Gastroesophageal sphincter (tissue), 4 donors: ENCODE data around the gene PADI4. TPM values are rescaled to one million over a fixed set of nuclear protein-coding genes. Genes with fewer than 3 reads are reported as not detected.

Experiments
- ATAC-seq: fragments of 150-250 bp; one replicate; pipeline ENCODE4 v1.9.1; 2016; ENCODE audit warnings: mild to moderate bottlenecking, moderate library complexity
- H3K27ac ChIP-seq, 4 donors: fragments of 200-600 bp; sonication (generic) in 3 of 4; 1 replicate in 3 of 4; 2 replicates in 1 of 4; pipeline ENCODE4 v1.5.1; 2016 to 2019
- H3K27me3 ChIP-seq: fragments of 200-600 bp; sonication (generic); one replicate; pipeline ENCODE4 v1.5.1; 2019
- H3K36me3 ChIP-seq, 2 donors: fragments of 200-600 bp; sonication (generic); one replicate each; pipeline ENCODE4 v1.5.1; 2019; ENCODE audit warnings: control low read depth in 1 of 2
- H3K4me1 ChIP-seq, 3 donors: fragments of 200-600 bp; sonication (generic); 1 replicate in 2 of 3; 2 replicates in 1 of 3; pipeline ENCODE4 v1.5.1; 2016 to 2019; ENCODE audit warnings: control low read depth in 2 of 3
- H3K4me3 ChIP-seq, 2 donors: fragments of 200-600 bp; sonication (generic); one replicate each; pipeline ENCODE4 v1.5.1; 2019; ENCODE audit warnings: mild to moderate bottlenecking in 1 of 2, moderate library complexity in 1 of 2
- H3K9me3 ChIP-seq, 3 donors: fragments of 200-600 bp; sonication (generic); one replicate each; pipeline ENCODE4 v1.5.1; 2017 to 2019; ENCODE audit warnings: control low read depth in 2 of 3
- EP300 ChIP-seq: sonication (generic); formaldehyde crosslinking; IDR thresholded peaks from one replicate; pipeline ENCODE4 v1.6.1; 2017; ENCODE audit warnings: antibody characterized with exemption, mild to moderate bottlenecking
- POLR2A ChIP-seq, 2 donors: fragments of 450-650 bp; IDR thresholded peaks; one replicate each; pipeline ENCODE4 v1.6.1; 2017; ENCODE audit warnings: antibody characterized with exemption in 2 of 2, mild to moderate bottlenecking in 2 of 2, moderate library complexity in 1 of 2
- POLR2AphosphoS5 ChIP-seq: sonication (generic); formaldehyde crosslinking; IDR thresholded peaks from one replicate; pipeline ENCODE4 v1.6.1; 2017; ENCODE audit warnings: antibody characterized with exemption
- WGBS, 2 donors: methylation state at CpG; one replicate each; pipeline ENCODE4 v1.1.5; 2018; ENCODE audit warnings: low coverage in 1 of 2; 5-methylcytosine and 5-hydroxymethylcytosine counted together
- total RNA-seq, 4 donors: library from RNA; depleted of rRNA; stranded (reverse); fragments of >200 nt; gene quantifications; one replicate each; pipeline ENCODE4 v1.1.0, GENCODE V29; 2016
- TF ChIP-seq, protein P1 (sequence below), 4 experiments: fragments of 200-600 bp in 2 of 4; fragments of 450-650 bp in 2 of 4; sonication (generic) in 1 of 4; IDR thresholded peaks; one replicate each; pipeline ENCODE4 v1.5.1; 2017 to 2019; ENCODE audit warnings: antibody characterized with exemption in 4 of 4, mild to moderate bottlenecking in 2 of 4, moderate library complexity in 2 of 4

The PADI4 gene
- total RNA-seq, 4 donors from 2014 or later, result 1.6 TPM; not detected in 3

DNA sequence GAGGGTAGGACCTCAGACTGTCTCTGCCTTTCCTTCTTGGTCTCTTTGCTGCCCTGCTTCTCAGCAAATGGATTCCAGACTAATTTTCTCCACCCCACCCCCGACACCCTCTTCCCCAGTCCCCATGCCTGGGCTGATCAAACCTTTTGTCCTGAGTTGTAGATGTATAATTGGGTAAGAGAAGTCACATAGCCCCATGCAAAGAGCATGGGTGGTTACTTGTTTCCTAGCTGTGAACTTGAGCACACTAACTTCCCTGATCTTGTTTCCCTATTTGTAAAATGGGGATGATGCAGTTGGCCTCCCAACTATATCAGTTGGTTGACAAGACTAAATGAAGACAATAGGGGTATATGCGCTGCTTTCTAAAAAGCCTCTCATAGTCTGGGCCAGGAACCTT is 73.2 kb downstream of the PADI4 start:
- no peak for TF ChIP-seq POLR2A (IDR thresholded peaks at IDR 0.05)
- Histone ChIP-seq H3K4me1 (no peaks in the 10 kb centered on the region), H3K9me3 (no peaks in the 10 kb centered on the region), H3K27ac (no peak overlapping the region), H3K36me3 (no peaks in the 10 kb centered on the region), H3K4me3 (no peak overlapping the region), H3K27me3 (peaks cover 50% of the 10 kb centered on the region)
- no peak for ATAC-seq
- 86 to 90% methylated on average over 1 to 2 of the region's 2 CpGs for WGBS, 2 donors

DNA sequence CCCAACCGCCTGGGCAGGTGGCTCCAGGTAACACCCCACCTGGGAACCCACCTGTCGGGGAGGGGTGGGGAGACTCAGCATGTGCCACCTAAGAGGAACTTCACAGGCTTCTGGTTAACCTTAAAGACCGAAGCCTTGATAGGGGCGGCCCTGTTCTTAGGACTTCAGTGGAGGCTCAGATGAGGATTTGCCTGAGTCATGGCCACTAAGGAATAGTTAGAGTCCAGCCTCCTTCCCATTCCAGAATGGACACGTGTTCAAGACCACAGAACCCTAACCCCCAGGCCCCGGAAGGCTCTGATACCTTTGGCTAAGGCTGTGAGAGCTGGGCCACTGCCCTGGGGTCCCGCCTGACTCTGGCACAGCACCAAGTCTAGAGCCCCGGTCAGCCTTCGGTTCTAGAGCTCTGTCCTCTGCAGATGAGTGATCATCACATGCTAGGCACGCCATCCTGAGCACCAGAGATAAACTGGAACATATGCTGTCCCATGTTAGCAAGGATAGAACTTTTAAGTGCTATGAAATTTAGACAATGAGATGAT is 84.3 kb downstream of the PADI4 start:
- no peak for ATAC-seq
- H3K36me3 ChIP-seq, result no peaks in the 10 kb centered on the region

DNA sequence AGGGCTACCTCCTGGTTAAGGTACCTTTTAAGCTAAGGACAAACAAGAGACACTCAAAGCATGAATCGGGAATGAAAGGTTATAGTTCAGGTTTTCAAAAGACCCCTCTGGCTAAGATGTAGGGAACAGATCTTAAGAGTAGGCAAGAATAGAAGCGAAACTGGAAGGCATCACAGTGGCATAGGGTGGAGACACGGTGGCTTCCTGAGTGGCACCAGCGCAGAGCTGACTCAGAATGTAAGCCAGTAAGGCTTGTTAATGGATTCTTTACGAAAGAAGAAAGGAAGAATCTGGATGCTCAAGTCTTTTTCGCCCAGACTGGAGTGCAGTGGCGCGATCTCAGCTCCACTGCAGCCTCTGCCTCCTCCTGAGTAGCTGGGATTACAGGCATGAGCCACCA is 85.2 kb downstream of the PADI4 start:
- Histone ChIP-seq H3K36me3 (no peaks in the 10 kb centered on the region), H3K9me3 (no peaks in the 10 kb centered on the region), H3K4me1 (no peaks in the 10 kb centered on the region), H3K27me3 (peaks cover 11% of the 10 kb centered on the region), H3K4me3 (no peak overlapping the region), H3K27ac (no peak overlapping the region)
- TF ChIP-seq EP300 (no peak), POLR2AphosphoS5 (no peak), POLR2A (IDR thresholded peaks at IDR 0.05) (no peak)
- TF ChIP-seq, protein P1, sequence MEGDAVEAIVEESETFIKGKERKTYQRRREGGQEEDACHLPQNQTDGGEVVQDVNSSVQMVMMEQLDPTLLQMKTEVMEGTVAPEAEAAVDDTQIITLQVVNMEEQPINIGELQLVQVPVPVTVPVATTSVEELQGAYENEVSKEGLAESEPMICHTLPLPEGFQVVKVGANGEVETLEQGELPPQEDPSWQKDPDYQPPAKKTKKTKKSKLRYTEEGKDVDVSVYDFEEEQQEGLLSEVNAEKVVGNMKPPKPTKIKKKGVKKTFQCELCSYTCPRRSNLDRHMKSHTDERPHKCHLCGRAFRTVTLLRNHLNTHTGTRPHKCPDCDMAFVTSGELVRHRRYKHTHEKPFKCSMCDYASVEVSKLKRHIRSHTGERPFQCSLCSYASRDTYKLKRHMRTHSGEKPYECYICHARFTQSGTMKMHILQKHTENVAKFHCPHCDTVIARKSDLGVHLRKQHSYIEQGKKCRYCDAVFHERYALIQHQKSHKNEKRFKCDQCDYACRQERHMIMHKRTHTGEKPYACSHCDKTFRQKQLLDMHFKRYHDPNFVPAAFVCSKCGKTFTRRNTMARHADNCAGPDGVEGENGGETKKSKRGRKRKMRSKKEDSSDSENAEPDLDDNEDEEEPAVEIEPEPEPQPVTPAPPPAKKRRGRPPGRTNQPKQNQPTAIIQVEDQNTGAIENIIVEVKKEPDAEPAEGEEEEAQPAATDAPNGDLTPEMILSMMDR (IDR thresholded peaks at IDR 0.05), result no peak
- no peak for ATAC-seq
- 65 to 69% methylated on average over 5 to 8 of the region's 8 CpGs for WGBS, 2 donors

More for the DNA sequence above, 84.3 kb downstream of the PADI4 start:
- Histone ChIP-seq H3K27ac (no peak overlapping the region), H3K4me3 (no peak overlapping the region), H3K4me1 (no peaks in the 10 kb centered on the region), H3K27me3 (peaks cover 11% of the 10 kb centered on the region), H3K9me3 (no peaks in the 10 kb centered on the region)
- TF ChIP-seq POLR2A (IDR thresholded peaks at IDR 0.05) (no peak), EP300 (no peak), POLR2AphosphoS5 (no peak)
- TF ChIP-seq, protein P1 (IDR thresholded peaks at IDR 0.05), result no peak
- WGBS, 2 donors, result 35 to 81% methylated on average over 3 to 4 of the region's 10 CpGs

DNA sequence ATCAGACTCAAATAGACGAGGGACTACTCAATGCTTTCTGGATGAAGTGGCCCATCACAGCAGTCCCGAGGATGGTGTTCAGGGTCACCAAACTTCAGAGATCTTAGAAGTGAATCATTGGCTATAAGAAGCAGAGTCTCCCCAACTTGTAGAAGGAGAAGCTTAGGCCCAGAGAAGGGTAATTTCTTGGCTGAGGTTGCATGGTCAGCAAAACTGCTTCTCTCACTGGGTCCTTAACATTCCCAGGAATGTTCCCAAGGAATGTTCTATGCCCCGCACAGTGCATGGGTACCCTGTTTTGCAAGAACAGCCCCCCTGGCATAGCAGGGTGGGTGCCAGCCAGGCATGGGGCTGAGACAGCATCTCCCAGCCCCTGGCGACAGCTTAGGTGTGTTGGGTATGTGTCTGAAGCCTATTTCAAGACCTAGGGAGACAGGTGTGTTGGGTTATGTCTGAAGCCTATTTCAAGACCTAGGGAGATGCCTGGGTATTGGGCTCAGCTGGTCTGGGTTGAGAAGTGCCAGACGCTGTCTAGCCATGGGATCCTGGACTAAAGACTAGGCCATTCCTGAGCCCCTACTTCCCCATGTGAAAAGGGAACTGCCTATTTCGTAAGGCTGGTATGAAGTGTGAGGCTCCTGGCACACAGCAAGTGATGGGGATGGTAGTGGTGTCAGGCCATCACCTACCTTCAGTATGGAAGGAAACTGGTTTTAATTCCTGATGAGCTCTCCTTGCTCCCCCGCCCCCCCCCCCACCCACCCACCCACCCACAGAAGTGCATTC is 90.1 kb downstream of the PADI4 start:
- Histone ChIP-seq H3K27me3 (peaks cover 6% of the 10 kb centered on the region), H3K9me3 (no peaks in the 10 kb centered on the region), H3K4me3 (no peak overlapping the region), H3K27ac (no peak overlapping the region), H3K4me1 (no peaks in the 10 kb centered on the region), H3K36me3 (no peaks in the 10 kb centered on the region)
- ATAC-seq, result no peak
- 77 to 80% methylated on average over 2 of the region's 7 CpGs for WGBS, 2 donors
- TF ChIP-seq EP300 (no peak), POLR2A (IDR thresholded peaks at IDR 0.05) (no peak), POLR2AphosphoS5 (no peak)
- TF ChIP-seq, protein P1 (IDR thresholded peaks at IDR 0.05), result no peak

DNA sequence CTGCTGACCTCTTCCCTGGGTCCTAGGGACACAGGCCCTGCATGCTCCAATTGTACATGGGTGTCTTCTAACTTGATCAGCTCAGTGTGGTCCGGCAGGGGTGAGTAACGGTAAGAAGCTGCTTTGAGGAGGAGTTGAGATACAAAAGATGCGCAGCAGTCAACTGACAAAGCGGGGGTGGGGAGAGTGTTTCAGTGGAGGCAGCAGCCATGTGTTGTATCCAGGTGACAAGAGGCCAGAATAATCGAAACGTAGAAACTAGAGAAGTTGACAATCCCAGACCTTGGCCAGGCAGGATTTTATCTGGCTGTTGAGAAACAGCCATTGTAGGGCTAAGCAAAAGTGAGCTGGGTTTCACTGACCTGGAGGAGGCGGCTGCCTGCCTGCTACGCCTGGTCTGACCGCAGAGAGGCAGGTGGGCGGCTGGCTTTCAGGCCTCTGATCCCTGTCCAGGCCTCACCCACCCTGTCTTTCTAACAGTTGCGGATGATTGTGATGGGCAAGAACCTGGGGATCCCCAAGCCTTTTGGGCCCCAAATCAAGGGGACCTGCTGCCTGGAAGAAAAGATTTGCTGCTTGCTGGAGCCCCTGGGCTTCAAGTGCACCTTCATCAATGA is 92.8 kb downstream of the PADI4 start:
- Histone ChIP-seq H3K4me3 (no peak overlapping the region), H3K9me3 (no peaks in the 10 kb centered on the region), H3K27me3 (peaks cover 14% of the 10 kb centered on the region), H3K36me3 (no peaks in the 10 kb centered on the region), H3K4me1 (no peaks in the 10 kb centered on the region), H3K27ac (no peak overlapping the region)
- no peak for ATAC-seq
- TF ChIP-seq, protein P1 (IDR thresholded peaks at IDR 0.05), result no peak
- TF ChIP-seq EP300 (no peak), POLR2A (IDR thresholded peaks at IDR 0.05) (no peak), POLR2AphosphoS5 (no peak)
- 73 to 78% methylated on average over 6 of the region's 11 CpGs for WGBS, 2 donors
